Activated T-cell treated with anti-CD3 and anti-CD28 coated beads for 1 hour (primary cell): Measurements from ENCODE around the gene MRPL37.

ENCODE experiments used
- DNase-seq: peaks from one replicate; pipeline ENCODE4 v3.0.0-alpha.2; 2020; ENCODE audit warnings: low read depth

The MRPL37 gene

GRCh38 chr1:54265126-54265525 lies 65.2 kb downstream of the MRPL37 start:
- no peak for DNase-seq

DNA sequence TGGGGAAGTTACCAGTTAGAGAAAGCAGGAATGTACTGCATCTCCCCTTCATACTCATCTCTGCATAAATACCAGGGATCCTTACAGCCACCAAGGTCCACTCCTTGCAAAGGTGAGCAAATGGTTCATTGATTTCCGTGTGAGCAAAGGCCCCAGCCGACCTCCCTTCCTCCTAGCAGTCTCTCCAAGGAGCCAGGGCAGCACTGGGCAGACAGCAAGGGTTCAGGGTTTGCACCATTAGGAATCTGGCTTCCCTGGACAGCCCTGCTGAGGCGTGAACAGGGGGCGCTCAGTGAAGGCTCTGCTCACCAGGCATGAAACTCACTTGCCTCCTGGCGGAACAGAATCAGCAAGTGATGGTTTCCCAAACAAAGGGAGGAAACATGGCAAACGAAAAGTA lies 65.7 kb downstream of the MRPL37 start:
- no peak for DNase-seq

- DNase-seq, result no peak
Measured at GRCh38 chr1:54266195-54266594, 66.2 kb downstream of the MRPL37 start.

DNA sequence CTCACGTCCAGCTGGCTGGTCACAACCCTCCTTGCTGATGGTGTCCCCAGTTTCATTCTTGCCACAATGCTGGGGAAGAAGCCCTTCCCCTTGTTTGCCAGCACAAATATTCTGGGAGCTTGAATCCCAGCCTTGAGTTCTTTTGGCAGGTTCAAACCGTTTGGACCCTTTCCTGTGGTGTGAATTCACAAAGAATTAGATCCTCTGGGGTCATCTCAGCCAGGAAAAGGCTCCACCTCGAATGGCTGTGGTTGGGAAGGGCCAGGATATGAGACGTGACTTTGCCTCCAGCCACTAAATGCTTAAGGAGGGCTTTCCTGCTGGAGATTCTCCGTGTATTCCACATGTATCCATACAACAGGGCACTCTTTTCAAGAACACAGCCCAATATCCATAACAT lies 66.9 kb downstream of the MRPL37 start:
- no peak for DNase-seq
